Stimulated activated CD4-positive, alpha-beta T cell treated with anti-CD3 and anti-CD28 coated beads, Interleukin-2, amount 100 ng/mL, for 48 hours (primary cell): Measurements from ENCODE around the gene TMEM163.
"Not testable (repeated sequence)": the region's sequence is repeated elsewhere in the genome, so short reads cannot be mapped to it uniquely, and the experiment has no call there.

ENCODE experiments used
- DNase-seq, 2 donors: peaks; one replicate each; pipeline ENCODE4 v3.0.0-alpha.2; 2020

Gene TMEM163

GRCh38 chr2:134609924-134610513 is 108.8 kb downstream of the TMEM163 start:
- no peak for DNase-seq

GRCh38 chr2:134603966-134604365 is 114.8 kb downstream of the TMEM163 start:
- DNase-seq, result no peak

GRCh38 chr2:134602666-134603065 is 116.1 kb downstream of the TMEM163 start:
- no peak for DNase-seq

GRCh38 chr2:134601264-134601663 is 117.5 kb downstream of the TMEM163 start:
- DNase-seq, result no peak

- no peak for DNase-seq
Measured at GRCh38 chr2:134600208-134600607, 118.6 kb downstream of the TMEM163 start.

GRCh38 chr2:134599236-134599635 is 119.6 kb downstream of the TMEM163 start:
- no peak for DNase-seq

GRCh38 chr2:134594399-134594798 is 124.4 kb downstream of the TMEM163 start:
- DNase-seq, result no peak

GRCh38 chr2:134593519-134593918 is 125.3 kb downstream of the TMEM163 start:
- DNase-seq, result no peak

- DNase-seq, result no peak
Measured at GRCh38 chr2:134592377-134592776, 126.4 kb downstream of the TMEM163 start.

- no peak for DNase-seq
Measured at GRCh38 chr2:134591526-134591925, 127.3 kb downstream of the TMEM163 start.

GRCh38 chr2:134590679-134591078 is 128.1 kb downstream of the TMEM163 start:
- no peak for DNase-seq

GRCh38 chr2:134589171-134590083 is 129.4 kb downstream of the TMEM163 start:
- not testable (repeated sequence) for DNase-seq

- no peak for DNase-seq
Measured at GRCh38 chr2:134588556-134588955, 130.2 kb downstream of the TMEM163 start.

- no peak for DNase-seq
Measured at GRCh38 chr2:134586326-134586965, 132.4 kb downstream of the TMEM163 start.

GRCh38 chr2:134583997-134584520 is 134.7 kb downstream of the TMEM163 start:
- DNase-seq, result no peak

GRCh38 chr2:134583462-134583861 is 135.3 kb downstream of the TMEM163 start:
- DNase-seq, result no peak

- no peak for DNase-seq
Measured at GRCh38 chr2:134582547-134582899, 136.3 kb downstream of the TMEM163 start.

- no peak for DNase-seq
Measured at GRCh38 chr2:134581877-134582546, 136.8 kb downstream of the TMEM163 start.

- no peak for DNase-seq
Measured at GRCh38 chr2:134578316-134578715, 140.5 kb downstream of the TMEM163 start.

GRCh38 chr2:134576478-134576877 is 142.3 kb downstream of the TMEM163 start:
- DNase-seq, result no peak

GRCh38 chr2:134575888-134576287 is 142.9 kb downstream of the TMEM163 start:
- DNase-seq, result no peak

- DNase-seq, result no peak
Measured at GRCh38 chr2:134574611-134575330, 144.0 kb downstream of the TMEM163 start.
